Hematopoietic multipotent progenitor cell (in vitro differentiated cells): Measurements from ENCODE around the gene PTCH2. TPM values are rescaled to one million over a fixed set of nuclear protein-coding genes. Genes with fewer than 3 reads are reported as not detected.
"Not testable (repeated sequence)": the region's sequence is repeated elsewhere in the genome, so short reads cannot be mapped to it uniquely, and the experiment has no call there.

ENCODE experiments used
- DNase-seq, 3 donors: peaks; one replicate each; pipeline ENCODE4 v3.0.0-alpha.2; 2011 to 2015; ENCODE audit warnings: low read depth in 2 of 3, low spot score in 2 of 3
- total RNA-seq: library from RNA; depleted of rRNA; stranded (reverse); fragments of >200 nt; gene quantifications from one replicate; pipeline ENCODE4 v1.2.3, GENCODE V29; 2012

Gene PTCH2
- total RNA-seq, 1 donor, result 0.27 TPM

- DNase-seq, result no peak
These were observed 21.8 kb downstream of the PTCH2 start for GRCh38 chr1:44821240-44821715.

- no peak for DNase-seq
These were observed 22.5 kb downstream of the PTCH2 start for GRCh38 chr1:44820328-44821239.

GRCh38 chr1:44819608-44820327 lies 23.3 kb downstream of the PTCH2 start:
- DNase-seq, result peak; percentile 84 to 94 (median 90)

GRCh38 chr1:44819196-44819607 lies 23.9 kb downstream of the PTCH2 start:
- no peak for DNase-seq

- DNase-seq, result no peak
These were observed 25.1 kb downstream of the PTCH2 start for GRCh38 chr1:44817771-44818495.

DNA sequence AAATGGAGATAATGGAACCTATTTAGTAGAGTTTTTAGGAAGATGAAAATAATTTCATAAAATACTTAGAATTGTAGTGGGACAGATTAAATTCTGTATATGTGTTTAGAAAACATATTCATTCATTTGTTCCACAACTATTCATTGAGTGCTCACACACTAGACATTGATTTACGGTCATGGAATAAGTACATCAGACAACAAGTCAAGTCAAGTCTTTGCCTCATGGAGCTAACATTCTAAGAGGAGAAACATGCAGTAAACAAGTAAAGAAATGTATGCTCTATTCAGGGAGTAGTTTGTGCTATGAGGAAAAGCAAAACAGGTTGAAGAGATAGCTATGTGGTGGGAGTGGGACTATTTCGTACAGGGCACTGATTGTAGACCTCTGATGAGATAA lies 25.7 kb downstream of the PTCH2 start:
- no peak for DNase-seq

DNA sequence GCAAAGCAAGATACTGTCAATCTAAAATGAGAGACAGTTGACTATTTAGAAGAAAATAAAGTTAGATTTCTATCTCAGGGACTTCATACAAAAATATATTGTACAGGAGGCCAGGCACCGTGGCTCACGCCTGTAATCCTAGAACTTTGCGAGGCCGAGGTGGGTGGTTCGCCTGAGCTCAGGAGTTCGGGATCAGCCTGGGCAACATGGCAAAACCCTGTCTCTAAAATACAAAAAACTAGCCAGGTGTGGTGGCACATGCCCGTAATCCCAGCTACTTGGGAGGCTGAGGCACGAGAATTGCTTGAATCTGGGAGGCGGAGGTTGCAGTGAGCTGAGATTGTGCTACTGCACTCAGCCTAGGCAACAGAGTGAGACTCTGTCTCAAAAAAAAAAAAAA lies 27.1 kb downstream of the PTCH2 start:
- DNase-seq, result not testable (repeated sequence)

DNA sequence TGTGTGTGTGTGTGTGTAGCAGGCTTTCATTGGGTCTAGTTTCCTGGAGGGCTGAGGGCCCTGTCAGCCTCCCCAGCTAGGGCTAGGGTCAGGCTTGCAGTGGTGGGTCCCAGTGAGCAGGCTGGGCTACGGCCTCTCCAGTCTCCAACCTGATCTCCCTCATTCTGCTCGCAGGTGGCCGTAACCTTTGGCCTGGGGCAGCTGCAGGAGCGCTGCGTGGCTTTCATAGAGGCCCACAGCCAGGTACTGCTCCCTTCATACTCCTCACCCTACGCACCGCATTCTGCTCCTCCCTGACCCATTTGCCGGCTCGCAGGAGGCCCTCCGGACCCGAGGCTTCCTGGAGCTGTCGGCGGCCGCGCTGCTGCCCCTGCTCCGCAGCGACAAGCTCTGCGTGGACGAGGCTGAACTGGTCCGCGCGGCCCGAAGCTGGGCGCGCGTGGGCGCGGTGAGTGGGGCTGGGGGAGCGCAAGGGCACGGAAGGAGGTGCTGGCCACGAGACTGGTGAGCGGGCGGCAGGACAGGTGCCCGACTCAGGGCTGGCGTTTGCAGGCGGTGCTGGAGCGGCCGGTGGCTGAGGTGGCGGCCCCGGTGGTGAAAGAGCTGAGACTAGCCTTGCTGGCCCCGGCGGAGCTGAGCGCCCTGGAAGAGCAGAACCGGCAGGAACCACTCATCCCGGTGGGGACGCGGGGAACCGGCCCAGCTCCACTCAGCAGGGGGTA lies 30.1 kb downstream of the PTCH2 start:
- DNase-seq, result no peak

DNA sequence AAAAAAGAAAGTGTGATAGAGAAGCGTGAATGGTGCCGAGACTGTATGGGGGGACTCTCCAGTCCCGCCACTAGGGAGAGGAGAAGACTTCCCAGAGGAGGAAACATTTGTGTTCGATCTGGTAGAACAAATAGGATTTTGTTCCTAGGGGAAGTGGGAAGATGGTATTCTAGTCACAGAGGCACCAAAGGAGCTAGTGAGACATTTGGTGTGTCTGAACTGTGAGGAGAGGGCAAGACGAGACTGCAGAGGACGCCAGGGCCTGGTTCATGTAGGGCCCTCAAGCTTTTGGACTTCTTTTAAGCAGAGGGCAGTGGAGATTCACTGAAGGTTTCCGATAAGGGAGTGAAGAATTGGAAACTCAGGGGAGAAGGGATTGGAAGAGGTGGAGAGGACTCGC lies 31.8 kb downstream of the PTCH2 start:
- no peak for DNase-seq

GRCh38 chr1:44810762-44811105 lies 32.3 kb downstream of the PTCH2 start:
- DNase-seq, result not testable (repeated sequence)

- peak in 1 of 3 donors; percentile 31 for DNase-seq
These were observed 32.8 kb downstream of the PTCH2 start for GRCh38 chr1:44810101-44810761.

DNA sequence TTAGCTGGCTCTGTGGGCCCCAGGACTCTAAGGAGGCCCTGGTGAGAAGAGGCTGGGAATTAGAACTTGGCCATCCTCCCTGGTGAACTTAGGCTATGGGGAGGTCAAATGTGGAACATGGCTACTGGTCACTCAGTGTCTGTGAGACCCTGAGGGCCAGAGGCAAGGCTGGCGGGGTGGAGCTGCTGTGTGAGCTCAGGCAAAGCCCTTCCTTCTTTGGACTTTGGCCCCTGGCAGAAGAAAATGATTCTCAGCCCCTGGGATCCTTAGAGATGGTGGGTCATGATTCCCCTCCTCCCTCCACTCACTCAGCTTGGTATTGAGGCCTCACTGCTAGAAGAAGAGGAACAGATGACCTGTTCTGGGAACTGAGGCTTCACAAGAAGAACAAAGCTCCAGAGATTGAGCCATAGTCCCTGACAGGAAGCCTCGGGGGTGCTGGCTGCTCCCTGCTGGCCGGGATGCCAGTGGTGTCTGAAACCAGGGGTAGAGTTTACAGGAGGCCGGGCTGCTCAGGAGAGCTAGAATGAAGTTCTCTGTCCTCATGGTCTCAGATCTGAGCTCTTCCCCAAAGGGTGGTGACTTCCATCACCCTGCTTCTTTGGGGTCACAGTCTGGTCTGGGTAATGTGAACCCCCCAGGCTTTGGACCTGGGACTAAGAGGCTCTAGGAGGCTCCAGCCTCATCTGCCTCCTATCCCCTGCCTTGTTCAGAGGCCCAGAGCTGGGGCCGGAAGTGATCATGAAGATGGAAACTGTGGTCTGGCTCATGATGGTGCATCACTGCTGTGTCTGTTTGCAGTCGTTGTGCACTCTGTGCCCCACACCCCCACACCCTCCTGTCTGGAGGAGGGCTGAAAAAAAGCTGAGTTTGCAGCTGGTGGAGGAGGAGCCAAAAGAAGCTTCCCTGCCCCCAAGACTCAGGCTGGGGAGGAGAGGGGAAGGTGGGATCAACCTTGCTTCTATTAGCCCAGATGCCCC lies 33.8 kb downstream of the PTCH2 start:
- peak; percentile 69 to 86 (median 72) for DNase-seq

GRCh38 chr1:44808063-44808937 lies 34.8 kb downstream of the PTCH2 start, which contains the start of gene BTBD19:
Gene BTBD19, plus strand, starts transcription at chr1:44808523. Its CDS starts 298 bp downstream, at chr1:44808821.
- peak in 1 of 3 donors; percentile 55 for DNase-seq

DNA sequence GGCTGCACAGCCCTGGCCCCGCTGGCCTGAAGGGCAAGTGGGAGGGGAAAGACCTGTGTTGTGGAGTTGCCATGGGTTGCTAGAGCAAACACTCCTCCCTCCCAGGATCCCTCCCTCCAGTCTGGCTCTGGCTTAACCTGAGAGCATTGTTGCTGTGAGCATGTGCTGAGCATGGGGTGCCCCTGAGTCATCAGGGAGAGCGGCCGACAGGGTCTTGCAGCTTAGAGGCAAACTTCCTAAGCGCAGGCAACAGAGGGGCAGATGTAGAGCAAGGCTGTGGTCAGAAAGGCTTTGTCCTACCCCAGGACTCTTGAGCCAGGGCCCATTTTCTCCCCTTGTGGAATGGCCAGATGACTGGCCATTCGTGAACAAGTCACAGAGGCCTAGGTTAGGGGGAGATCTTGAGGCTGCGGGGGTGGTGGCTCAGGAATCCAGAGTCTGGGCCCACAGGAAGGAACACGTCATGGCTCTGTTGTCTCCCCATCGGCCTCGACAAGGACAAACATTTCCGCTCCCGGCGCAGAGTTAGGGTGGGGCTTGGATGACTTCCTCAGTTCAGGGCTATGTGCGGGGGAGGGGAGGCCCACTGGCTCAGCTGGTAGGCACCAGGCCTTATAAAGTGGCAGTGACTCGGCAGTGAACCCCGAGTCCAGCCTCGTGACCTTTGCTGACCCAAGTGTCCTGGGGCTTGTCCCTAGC lies 35.5 kb downstream of the PTCH2 start:
- peak; percentile 80 to 93 (median 92) for DNase-seq

DNA sequence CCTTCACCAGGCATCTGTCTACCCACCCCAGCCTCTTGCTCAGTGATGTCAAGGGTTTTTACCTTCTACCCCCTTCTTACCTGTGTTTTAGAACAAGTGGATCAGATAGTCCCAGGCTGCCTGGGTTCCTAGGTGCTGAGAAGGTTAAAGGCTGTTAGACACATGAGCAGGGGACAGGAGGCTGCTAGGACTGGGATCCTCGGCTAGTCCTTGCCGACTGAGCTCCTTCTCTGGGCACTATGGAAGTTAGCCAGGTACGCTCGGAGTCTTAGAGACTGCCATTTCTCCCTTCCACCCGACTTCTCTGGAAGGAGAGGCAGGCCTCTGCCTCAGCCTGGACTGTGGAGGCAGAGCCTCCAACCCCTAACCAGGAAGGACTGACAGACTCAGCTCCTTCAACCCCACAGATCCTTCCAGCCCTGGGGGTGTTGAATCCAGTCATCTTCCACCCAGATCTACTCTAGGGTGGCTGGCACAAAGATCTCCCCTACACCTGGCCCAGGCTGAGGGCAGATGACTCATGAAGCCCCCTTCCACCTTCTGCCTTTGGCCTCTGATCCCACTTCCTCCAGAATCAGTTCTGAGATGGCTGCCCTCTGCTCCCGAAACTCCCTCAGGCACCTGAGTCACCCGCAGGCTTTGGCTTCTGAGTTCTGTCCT lies 36.2 kb downstream of the PTCH2 start, which contains the start of gene DYNLT4:
DYNLT4 (minus strand) TSS at position 648 of the 660 bp plus-strand sequence. CDS start 683 bp downstream, outside the sequence.
- DNase-seq, result no peak

GRCh38 chr1:44806025-44806703 lies 36.9 kb downstream of the PTCH2 start:
- no peak for DNase-seq
